ENCODE results near the gene AURKA. TPM values are rescaled to one million over a fixed set of nuclear protein-coding genes. Genes with fewer than 3 reads are reported as not detected.

AURKA gene
- 1.6 TPM for total RNA-seq

- DNase-seq (ENCODE audit: low spot score): peak; percentile 100
- ATAC-seq: peak; percentile 93
These were observed at the start of gene AURKA, which contains the start of gene CSTF1 for GRCh38 chr20:56392132-56392880. Gene AURKA (minus strand): TSS chr20:56392215. CDS start chr20:56388197, 4,018 bp downstream. Gene CSTF1 (plus strand): TSS chr20:56392645. CDS start chr20:56395553, 2,908 bp downstream.

- no peak for ATAC-seq
- DNase-seq (ENCODE audit: low spot score): peak; percentile 18
These were observed 48.5 kb upstream of the AURKA start for GRCh38 chr20:56440346-56441007.

- DNase-seq (ENCODE audit: low spot score) (peak; percentile 39), ATAC-seq (no peak)
These were observed 47.8 kb upstream of the AURKA start for GRCh38 chr20:56439771-56440291.

GRCh38 chr20:56438284-56438683, 46.3 kb upstream of the AURKA start:
- DNase-seq (ENCODE audit: low spot score) (no peak), ATAC-seq (no peak)

- DNase-seq (ENCODE audit: low spot score) (peak; percentile 19), ATAC-seq (no peak)
These were observed 45.4 kb upstream of the AURKA start for GRCh38 chr20:56437196-56437960.

GRCh38 chr20:56433880-56434255, 41.9 kb upstream of the AURKA start:
- no peak for ATAC-seq

GRCh38 chr20:56433221-56433879, 41.3 kb upstream of the AURKA start:
- DNase-seq (ENCODE audit: low spot score) (no peak), ATAC-seq (no peak)

More at GRCh38 chr20:56433880-56434255, 41.9 kb upstream of the AURKA start:
- no peak for DNase-seq (ENCODE audit: low spot score)

- no peak for DNase-seq (ENCODE audit: low spot score)
- ATAC-seq: no peak
These were observed 39.5 kb upstream of the AURKA start for GRCh38 chr20:56431471-56431870.

GRCh38 chr20:56430957-56431356, 38.9 kb upstream of the AURKA start:
- no peak for DNase-seq (ENCODE audit: low spot score)
- no peak for ATAC-seq

- ATAC-seq (no peak), DNase-seq (ENCODE audit: low spot score) (no peak)
These were observed 38.4 kb upstream of the AURKA start for GRCh38 chr20:56430461-56430860.

- no peak for DNase-seq (ENCODE audit: low spot score)
- ATAC-seq: no peak
These were observed 37.9 kb upstream of the AURKA start for GRCh38 chr20:56429941-56430340.

GRCh38 chr20:56429502-56429901, 37.5 kb upstream of the AURKA start:
- ATAC-seq: no peak
- DNase-seq (ENCODE audit: low spot score): peak; percentile 28

GRCh38 chr20:56428881-56429280, 36.9 kb upstream of the AURKA start:
- peak; percentile 33 for DNase-seq (ENCODE audit: low spot score)
- ATAC-seq: no peak

GRCh38 chr20:56428410-56428809, 36.4 kb upstream of the AURKA start:
- ATAC-seq (no peak), DNase-seq (ENCODE audit: low spot score) (peak; percentile 27)

- ATAC-seq: no peak
- no peak for DNase-seq (ENCODE audit: low spot score)
These were observed 35.8 kb upstream of the AURKA start for GRCh38 chr20:56427797-56428196.

GRCh38 chr20:56426926-56427325, 34.9 kb upstream of the AURKA start:
- DNase-seq (ENCODE audit: low spot score): no peak
- ATAC-seq: no peak

- ATAC-seq (no peak), DNase-seq (ENCODE audit: low spot score) (no peak)
These were observed 34.0 kb upstream of the AURKA start for GRCh38 chr20:56426026-56426425.

GRCh38 chr20:56424931-56425330, 32.9 kb upstream of the AURKA start:
- DNase-seq (ENCODE audit: low spot score) (no peak), ATAC-seq (no peak)

- DNase-seq (ENCODE audit: low spot score): no peak
- ATAC-seq: no peak
These were observed 31.9 kb upstream of the AURKA start for GRCh38 chr20:56423886-56424285.

GRCh38 chr20:56423211-56423610, 31.2 kb upstream of the AURKA start:
- ATAC-seq: no peak
- DNase-seq (ENCODE audit: low spot score): no peak

GRCh38 chr20:56422824-56423189, 30.8 kb upstream of the AURKA start:
- no peak for DNase-seq (ENCODE audit: low spot score)
- no peak for ATAC-seq

Measured in left lobe of liver (tissue), 2 donors.